Measurements from ENCODE around the gene NELL1. TPM values are rescaled to one million over a fixed set of nuclear protein-coding genes. Genes with fewer than 3 reads are reported as not detected.

The NELL1 gene
- total and polyA plus RNA-seq, 2 experiments from 2014 or later = 1.6 TPM; not detected in 1

DNA sequence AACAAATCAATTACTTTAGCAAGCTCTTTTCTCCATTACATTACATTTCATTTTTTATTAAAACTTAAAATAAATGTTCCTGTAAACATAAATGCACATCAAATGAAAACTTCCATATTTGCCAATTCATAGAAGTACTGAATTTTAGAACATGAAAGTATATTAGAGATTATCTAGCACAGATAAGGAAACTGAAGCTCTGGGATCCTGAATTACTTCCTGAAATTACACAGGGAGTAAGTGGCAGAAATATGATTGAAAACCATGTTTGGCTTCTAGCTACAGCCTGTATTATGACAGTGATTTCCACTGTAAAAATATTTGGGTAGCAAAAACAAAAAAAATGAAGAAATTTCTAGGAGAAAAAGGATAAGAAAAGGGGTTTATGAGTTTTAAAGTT, 387.3 kb downstream of the NELL1 start:
- no peak for TF ChIP-seq REST (IDR thresholded peaks at IDR 0.05; ENCODE audit: unreplicated experiment)
- no peak for TF ChIP-seq STAT1 (IDR thresholded peaks at IDR 0.05; ENCODE audit: unreplicated experiment)
- no peaks in the 10 kb centered on the region for H3K36me3 ChIP-seq (ENCODE audit: insufficient read depth)
- ATAC-seq (no peak), DNase-seq (ENCODE audit: low spot score) (no peak)
- no peak overlapping the region for H3K27ac ChIP-seq (ENCODE audit: low read depth)
- Mint-ChIP-seq H3K27ac (no peak overlapping the region), H3K36me3 (ENCODE audit: low read depth) (no peaks in the 10 kb centered on the region; the same call in 1 of the 3 replicates), H3K9me3 (peaks cover 1% of the 10 kb centered on the region; the same call in 1 of the 3 replicates), H3K4me3 (no peak overlapping the region), H3K27me3 (ENCODE audit: insufficient read depth, low read depth, poor library complexity) (peaks cover 1% of the 10 kb centered on the region), H3K4me1 (peaks cover 3% of the 10 kb centered on the region; the same call in 1 of the 3 replicates)
- no peaks in the 10 kb centered on the region for H3F3A ChIP-seq (replicated peaks; ENCODE audit: low read depth)
- no peak overlapping the region for H3K4me3 ChIP-seq
- H4K20me1 ChIP-seq (replicated peaks; ENCODE audit: insufficient read depth) = no peaks in the 10 kb centered on the region
- no peaks in the 10 kb centered on the region for H3K9me2 ChIP-seq (ENCODE audit: insufficient read depth)
- no peaks in the 10 kb centered on the region for H3K4me1 ChIP-seq (ENCODE audit: insufficient read depth)
- no peak overlapping the region for H2AFZ ChIP-seq
- H3K79me2 ChIP-seq (replicated peaks; ENCODE audit: insufficient read depth) = no peaks in the 10 kb centered on the region
- H3K4me2 ChIP-seq = no peak overlapping the region
- H3K27me3 ChIP-seq (ENCODE audit: insufficient read depth) = no peaks in the 10 kb centered on the region

DNA sequence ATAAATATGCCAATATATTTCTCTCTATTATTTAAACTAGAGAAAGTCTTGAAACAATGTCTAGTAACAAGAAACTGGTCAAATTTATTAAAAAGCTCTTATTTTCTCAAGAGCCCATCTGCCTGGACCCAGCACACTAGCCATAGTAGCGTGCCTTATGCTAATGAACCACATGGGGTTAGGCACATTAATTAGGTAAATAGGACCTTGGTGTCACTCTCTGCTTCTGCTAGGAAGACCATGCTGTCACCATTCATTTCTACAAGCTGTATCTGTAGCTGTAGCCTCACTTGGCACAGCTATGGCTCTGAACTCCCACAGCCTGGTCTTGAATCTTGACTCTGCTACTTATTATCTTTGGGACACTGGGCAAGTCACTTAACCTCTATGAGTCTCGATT, 390.5 kb downstream of the NELL1 start:
- Mint-ChIP-seq H3K27ac (no peak overlapping the region), H3K9me3 (peaks cover 19% of the 10 kb centered on the region), H3K36me3 (ENCODE audit: low read depth) (peaks cover 13% of the 10 kb centered on the region), H3K4me1 (peaks cover 3% of the 10 kb centered on the region; the same call in 1 of the 3 replicates), H3K4me3 (no peak overlapping the region), H3K27me3 (ENCODE audit: insufficient read depth, low read depth, poor library complexity) (peaks cover 1% of the 10 kb centered on the region)
- no peaks in the 10 kb centered on the region for H3K27me3 ChIP-seq (ENCODE audit: insufficient read depth)
- H3K4me3 ChIP-seq = no peak overlapping the region
- no peak for DNase-seq (ENCODE audit: low spot score)
- no peak for ATAC-seq
- H3K36me3 ChIP-seq (ENCODE audit: insufficient read depth) = no peaks in the 10 kb centered on the region
- no peaks in the 10 kb centered on the region for H3K4me1 ChIP-seq (ENCODE audit: insufficient read depth)
- H3K9me2 ChIP-seq (ENCODE audit: insufficient read depth) = no peaks in the 10 kb centered on the region
- no peak overlapping the region for H3K4me2 ChIP-seq
- no peaks in the 10 kb centered on the region for H3K79me2 ChIP-seq (replicated peaks; ENCODE audit: insufficient read depth)
- no peaks in the 10 kb centered on the region for H4K20me1 ChIP-seq (replicated peaks; ENCODE audit: insufficient read depth)
- H3F3A ChIP-seq (replicated peaks; ENCODE audit: low read depth) = no peaks in the 10 kb centered on the region
- H2AFZ ChIP-seq = no peak overlapping the region; the same call in 1 of the 2 replicates
- H3K27ac ChIP-seq (ENCODE audit: low read depth) = no peak overlapping the region
- TF ChIP-seq CREB1 (CRISPR knock-in tag; IDR thresholded peaks at IDR 0.05; ENCODE audit: low read depth) = no peak
- no peak for TF ChIP-seq REST (IDR thresholded peaks at IDR 0.05; ENCODE audit: unreplicated experiment)
- TF ChIP-seq EZH2phosphoT487 (IDR thresholded peaks at IDR 0.05; ENCODE audit: unreplicated experiment) = no peak
- no peak for TF ChIP-seq JUNB (IDR thresholded peaks at IDR 0.05; ENCODE audit: unreplicated experiment)
- TF ChIP-seq STAT1 (IDR thresholded peaks at IDR 0.05; ENCODE audit: unreplicated experiment) = no peak
- TF ChIP-seq, protein P1, sequence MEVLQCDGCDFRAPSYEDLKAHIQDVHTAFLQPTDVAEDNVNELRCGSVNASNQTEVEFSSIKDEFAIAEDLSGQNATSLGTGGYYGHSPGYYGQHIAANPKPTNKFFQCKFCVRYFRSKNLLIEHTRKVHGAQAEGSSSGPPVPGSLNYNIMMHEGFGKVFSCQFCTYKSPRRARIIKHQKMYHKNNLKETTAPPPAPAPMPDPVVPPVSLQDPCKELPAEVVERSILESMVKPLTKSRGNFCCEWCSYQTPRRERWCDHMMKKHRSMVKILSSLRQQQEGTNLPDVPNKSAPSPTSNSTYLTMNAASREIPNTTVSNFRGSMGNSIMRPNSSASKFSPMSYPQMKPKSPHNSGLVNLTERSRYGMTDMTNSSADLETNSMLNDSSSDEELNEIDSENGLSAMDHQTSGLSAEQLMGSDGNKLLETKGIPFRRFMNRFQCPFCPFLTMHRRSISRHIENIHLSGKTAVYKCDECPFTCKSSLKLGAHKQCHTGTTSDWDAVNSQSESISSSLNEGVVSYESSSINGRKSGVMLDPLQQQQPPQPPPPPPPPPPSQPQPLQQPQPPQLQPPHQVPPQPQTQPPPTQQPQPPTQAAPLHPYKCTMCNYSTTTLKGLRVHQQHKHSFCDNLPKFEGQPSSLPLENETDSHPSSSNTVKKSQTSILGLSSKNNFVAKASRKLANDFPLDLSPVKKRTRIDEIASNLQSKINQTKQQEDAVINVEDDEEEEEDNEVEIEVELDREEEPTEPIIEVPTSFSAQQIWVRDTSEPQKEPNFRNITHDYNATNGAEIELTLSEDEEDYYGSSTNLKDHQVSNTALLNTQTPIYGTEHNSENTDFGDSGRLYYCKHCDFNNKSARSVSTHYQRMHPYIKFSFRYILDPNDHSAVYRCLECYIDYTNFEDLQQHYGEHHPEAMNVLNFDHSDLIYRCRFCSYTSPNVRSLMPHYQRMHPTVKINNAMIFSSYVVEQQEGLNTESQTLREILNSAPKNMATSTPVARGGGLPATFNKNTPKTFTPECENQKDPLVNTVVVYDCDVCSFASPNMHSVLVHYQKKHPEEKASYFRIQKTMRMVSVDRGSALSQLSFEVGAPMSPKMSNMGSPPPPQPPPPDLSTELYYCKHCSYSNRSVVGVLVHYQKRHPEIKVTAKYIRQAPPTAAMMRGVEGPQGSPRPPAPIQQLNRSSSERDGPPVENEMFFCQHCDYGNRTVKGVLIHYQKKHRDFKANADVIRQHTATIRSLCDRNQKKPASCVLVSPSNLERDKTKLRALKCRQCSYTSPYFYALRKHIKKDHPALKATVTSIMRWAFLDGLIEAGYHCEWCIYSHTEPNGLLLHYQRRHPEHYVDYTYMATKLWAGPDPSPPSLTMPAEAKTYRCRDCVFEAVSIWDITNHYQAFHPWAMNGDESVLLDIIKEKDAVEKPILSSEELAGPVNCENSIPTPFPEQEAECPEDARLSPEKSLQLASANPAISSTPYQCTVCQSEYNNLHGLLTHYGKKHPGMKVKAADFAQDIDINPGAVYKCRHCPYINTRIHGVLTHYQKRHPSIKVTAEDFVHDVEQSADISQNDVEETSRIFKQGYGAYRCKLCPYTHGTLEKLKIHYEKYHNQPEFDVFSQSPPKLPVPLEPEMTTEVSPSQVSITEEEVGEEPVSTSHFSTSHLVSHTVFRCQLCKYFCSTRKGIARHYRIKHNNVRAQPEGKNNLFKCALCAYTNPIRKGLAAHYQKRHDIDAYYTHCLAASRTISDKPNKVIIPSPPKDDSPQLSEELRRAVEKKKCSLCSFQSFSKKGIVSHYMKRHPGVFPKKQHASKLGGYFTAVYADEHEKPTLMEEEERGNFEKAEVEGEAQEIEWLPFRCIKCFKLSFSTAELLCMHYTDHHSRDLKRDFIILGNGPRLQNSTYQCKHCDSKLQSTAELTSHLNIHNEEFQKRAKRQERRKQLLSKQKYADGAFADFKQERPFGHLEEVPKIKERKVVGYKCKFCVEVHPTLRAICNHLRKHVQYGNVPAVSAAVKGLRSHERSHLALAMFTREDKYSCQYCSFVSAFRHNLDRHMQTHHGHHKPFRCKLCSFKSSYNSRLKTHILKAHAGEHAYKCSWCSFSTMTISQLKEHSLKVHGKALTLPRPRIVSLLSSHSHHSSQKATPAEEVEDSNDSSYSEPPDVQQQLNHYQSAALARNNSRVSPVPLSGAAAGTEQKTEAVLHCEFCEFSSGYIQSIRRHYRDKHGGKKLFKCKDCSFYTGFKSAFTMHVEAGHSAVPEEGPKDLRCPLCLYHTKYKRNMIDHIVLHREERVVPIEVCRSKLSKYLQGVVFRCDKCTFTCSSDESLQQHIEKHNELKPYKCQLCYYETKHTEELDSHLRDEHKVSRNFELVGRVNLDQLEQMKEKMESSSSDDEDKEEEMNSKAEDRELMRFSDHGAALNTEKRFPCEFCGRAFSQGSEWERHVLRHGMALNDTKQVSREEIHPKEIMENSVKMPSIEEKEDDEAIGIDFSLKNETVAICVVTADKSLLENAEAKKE (CRISPR knock-in tag; IDR thresholded peaks at IDR 0.05) = no peak

Measured in GM23338 (cell line).